Measurements from ENCODE around the gene AIMP1. TPM values are rescaled to one million over a fixed set of nuclear protein-coding genes. Genes with fewer than 3 reads are reported as not detected.

Gene AIMP1
- total and polyA plus RNA-seq, 8 donors: 13.9 to 437 (median 27.2) TPM

DNA sequence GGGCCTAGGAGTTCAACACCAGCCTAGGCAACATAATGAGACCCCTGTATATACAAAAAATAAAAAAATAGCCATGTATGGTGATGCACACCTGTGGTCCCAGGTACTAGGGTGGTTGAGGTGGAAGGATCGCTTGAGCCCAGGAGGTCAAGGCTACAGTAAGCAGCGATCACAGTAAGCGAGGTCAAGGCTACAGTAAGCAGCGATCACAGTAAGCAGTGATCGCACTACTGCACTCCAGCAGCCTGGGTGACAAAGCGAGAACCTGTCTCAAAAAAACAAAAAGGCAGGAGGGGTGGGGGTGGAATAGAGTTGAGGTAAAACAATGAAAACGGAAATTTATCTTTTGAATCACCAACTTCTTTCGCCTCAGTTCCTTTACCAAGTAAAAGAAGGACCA is 29.7 kb upstream of the AIMP1 start:
- DNase-seq: no peak
- intact Hi-C loops (cut with DNase I; ENCODE audit: low total_unique reads): no loop called here
- TF ChIP-seq CTCF (IDR thresholded peaks at IDR 0.05) (no peak), POLR2AphosphoS5 (IDR thresholded peaks at IDR 0.05) (no peak), EP300 (IDR thresholded peaks at IDR 0.05) (no peak), POLR2A (IDR thresholded peaks at IDR 0.05) (no peak)
- Histone ChIP-seq H3K27me3 (no peaks in the 10 kb centered on the region), H3K36me3 (peaks cover 0 to 37% (median 30%) of the 10 kb centered on the region in 4 donors), H3K4me1 (no peaks in the 10 kb centered on the region), H3K4me3 (no peak overlapping the region), H3K9me3 (no peaks in the 10 kb centered on the region), H3K27ac (no peak overlapping the region)
- WGBS, 5 donors: 89 to 98% (median 97%) methylated on average over 8 of the region's 8 CpGs

DNA sequence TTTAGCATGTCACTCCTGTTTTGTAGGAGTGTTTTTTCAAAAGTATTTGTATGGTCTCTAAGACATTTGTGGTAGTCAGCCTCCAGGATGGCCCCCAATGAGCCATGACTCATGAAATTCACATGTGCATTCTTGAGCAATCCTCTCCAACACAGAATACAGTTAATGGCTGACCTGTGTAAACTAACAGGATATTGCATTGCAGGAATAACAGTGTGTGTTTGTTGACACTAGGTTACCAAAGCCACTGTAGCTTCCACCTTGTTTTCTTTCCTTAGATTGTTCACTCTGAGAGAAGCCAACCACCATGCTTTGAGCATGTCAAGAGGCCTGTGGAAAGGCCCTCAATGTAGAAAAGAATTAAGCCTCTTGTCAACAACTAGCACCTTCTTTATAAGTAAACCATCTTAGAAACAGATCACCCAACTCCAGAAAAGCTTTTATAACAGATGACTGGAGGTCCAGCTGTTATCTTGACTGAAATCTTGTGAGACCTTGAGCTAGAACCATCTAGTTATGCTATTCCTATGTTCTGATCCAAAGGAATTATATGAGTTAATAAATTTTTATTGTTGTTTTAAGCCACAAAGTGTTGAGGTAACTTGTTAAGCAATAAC is 28.9 kb upstream of the AIMP1 start:
- Histone ChIP-seq H3K4me1 (no peaks in the 10 kb centered on the region), H3K9me3 (no peaks in the 10 kb centered on the region), H3K27me3 (no peaks in the 10 kb centered on the region), H3K27ac (no peak overlapping the region), H3K4me3 (no peak overlapping the region), H3K36me3 (peaks cover 0 to 45% (median 38%) of the 10 kb centered on the region in 4 donors)
- TF ChIP-seq EP300 (IDR thresholded peaks at IDR 0.05) (no peak), CTCF (IDR thresholded peaks at IDR 0.05) (no peak), POLR2A (IDR thresholded peaks at IDR 0.05) (no peak), POLR2AphosphoS5 (IDR thresholded peaks at IDR 0.05) (no peak)
- peak in 1 of 2 donors; percentile 22 for DNase-seq
- intact Hi-C loops (cut with DNase I; ENCODE audit: low total_unique reads): no loop called here

GRCh38 chr4:106289737-106290136 is 26.6 kb upstream of the AIMP1 start:
- peaks cover 16 to 68% (median 59%) of the 10 kb centered on the region in 4 donors for H3K36me3 ChIP-seq
- no peaks in the 10 kb centered on the region for H3K4me1 ChIP-seq
- WGBS, 5 donors: 77 to 95% (median 91%) methylated on average over 2 of the region's 2 CpGs
- TF ChIP-seq CTCF (IDR thresholded peaks at IDR 0.05) (no peak), POLR2A (IDR thresholded peaks at IDR 0.05) (no peak), POLR2AphosphoS5 (IDR thresholded peaks at IDR 0.05) (no peak), EP300 (IDR thresholded peaks at IDR 0.05) (no peak)
- no peak overlapping the region for H3K4me3 ChIP-seq
- H3K27ac ChIP-seq: no peak overlapping the region
- no peak for DNase-seq
- H3K27me3 ChIP-seq: no peaks in the 10 kb centered on the region
- intact Hi-C loops (cut with DNase I; ENCODE audit: low total_unique reads): no loop called here
- no peaks in the 10 kb centered on the region for H3K9me3 ChIP-seq

DNA sequence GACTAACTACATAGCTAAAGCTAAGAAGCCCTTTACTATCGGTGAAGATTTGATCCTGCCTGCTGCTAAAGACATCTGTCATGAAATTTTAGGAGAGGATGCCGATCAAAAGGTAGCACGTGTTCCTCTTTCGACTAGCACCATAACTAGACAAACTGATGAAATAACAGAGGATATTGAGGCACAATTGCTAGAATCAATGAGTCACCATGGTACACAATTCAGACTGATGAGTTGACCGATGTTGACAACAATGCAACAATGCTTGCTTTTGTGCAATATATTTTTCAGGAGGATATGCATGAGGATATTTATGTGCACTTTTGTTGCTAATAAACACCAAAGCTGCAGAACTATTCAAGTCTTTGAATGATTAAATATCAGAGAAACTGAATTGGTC is 24.7 kb upstream of the AIMP1 start:
- Histone ChIP-seq H3K4me1 (no peaks in the 10 kb centered on the region), H3K27ac (no peak overlapping the region), H3K27me3 (no peaks in the 10 kb centered on the region), H3K9me3 (no peaks in the 10 kb centered on the region), H3K4me3 (no peak overlapping the region), H3K36me3 (peaks cover 17 to 73% (median 68%) of the 10 kb centered on the region in 4 donors)
- WGBS, 5 donors: 94 to 98% (median 97%) methylated on average over 5 of the region's 5 CpGs
- TF ChIP-seq CTCF (IDR thresholded peaks at IDR 0.05): no peak
- TF ChIP-seq POLR2A (IDR thresholded peaks at IDR 0.05): no peak
- no peak for TF ChIP-seq EP300 (IDR thresholded peaks at IDR 0.05)
- no peak for TF ChIP-seq POLR2AphosphoS5 (IDR thresholded peaks at IDR 0.05)
- DNase-seq: no peak
- intact Hi-C loops (cut with DNase I; ENCODE audit: low total_unique reads): no loop called here

Data from stomach (tissue), 9 donors.